MM.1S (cell line): ENCODE results near the gene AP2A2.

Source experiments
- CTCF ChIP-seq: fragments of 300-600 bp; sonication (generic); IDR thresholded peaks from 2 replicates; pipeline ENCODE4 v1.5.1; 2016; ENCODE audit warnings: antibody characterized with exemption, low read length, mixed read lengths
- EZH2phosphoT487 ChIP-seq: fragments of 300-600 bp; sonication (generic); IDR thresholded peaks from 2 replicates; pipeline ENCODE4 v1.6.1; 2018; ENCODE audit warnings: antibody characterized with exemption, low read length

GRCh38 chr11:1033016-1033798 is 107.5 kb downstream of the AP2A2 start:
- TF ChIP-seq CTCF: no peak
- no peak for TF ChIP-seq EZH2phosphoT487
